Adrenal gland (tissue), 12 donors: ENCODE results near the gene VARS1. TPM values are rescaled to one million over a fixed set of nuclear protein-coding genes. Genes with fewer than 3 reads are reported as not detected.
"Not testable (repeated sequence)": the region's sequence is repeated elsewhere in the genome, so short reads cannot be mapped to it uniquely, and the experiment has no call there.

Experiments
- DNase-seq, 7 donors: peaks; one replicate each; pipeline ENCODE4 v3.0.0-alpha.2; 2019 to 2020
- H3K27ac ChIP-seq, 5 donors: fragments of 200-600 bp; sonication (generic) in 4 of 5; 1 replicate in 3 of 5; 2 replicates in 2 of 5; pipeline versions ENCODE4 v1.5.1 to v1.8.0; 2016 to 2020; ENCODE audit warnings: mild to moderate bottlenecking in 1 of 5
- H3K27me3 ChIP-seq: fragments of 200-600 bp; 2 replicates; pipeline ENCODE4 v1.8.0; 2021
- H3K36me3 ChIP-seq, 2 donors: fragments of 200-600 bp; replicated peaks in 1 of 2; 1 replicate in 1 of 2; 2 replicates in 1 of 2; pipeline versions ENCODE4 v1.5.1 to v1.8.0; 2018 to 2022
- H3K4me1 ChIP-seq, 2 donors: fragments of 200-600 bp; replicated peaks in 1 of 2; 1 replicate in 1 of 2; 2 replicates in 1 of 2; pipeline versions ENCODE4 v1.5.1 to v1.8.0; 2018 to 2021
- H3K4me3 ChIP-seq, 4 donors: fragments of 200-600 bp; sonication (generic) in 3 of 4; one replicate each; pipeline ENCODE4 v1.5.1; 2016 to 2018
- H3K9me3 ChIP-seq, 3 donors: fragments of 200-600 bp; sonication (generic) in 1 of 3; replicated peaks in 1 of 3; 1 replicate in 2 of 3; 2 replicates in 1 of 3; pipeline versions ENCODE4 v1.5.1 to v1.8.0; 2016 to 2021
- CTCF ChIP-seq, 6 experiments: fragments of 450-650 bp in 4 of 6; fragments of 200-600 bp in 2 of 6; sonication (generic) in 1 of 6; IDR thresholded peaks; 1 replicate in 5 of 6; 2 replicates in 1 of 6; pipeline versions ENCODE4 v1.5.1 to v1.8.0; 2016 to 2021; ENCODE audit warnings: antibody characterized with exemption in 6 of 6, mild to moderate bottlenecking in 2 of 6, moderate library complexity in 1 of 6
- POLR2A ChIP-seq, 2 donors: fragments of 450-650 bp; IDR thresholded peaks; one replicate each; pipeline ENCODE4 v1.6.1; 2017; ENCODE audit warnings: antibody characterized with exemption in 2 of 2, mild to moderate bottlenecking in 2 of 2, moderate library complexity in 1 of 2
- WGBS, 4 donors: extraction: QIAGEN DNeasy Blood & Tissue Kit in 2 of 4; methylation state at CpG; one replicate each; pipeline versions ENCODE4 v1.1.5 to v1.1.7; 2013 to 2017; 5-methylcytosine and 5-hydroxymethylcytosine counted together
- intact Hi-C, 2 donors: fragments of 100-400 bp; cut with DNase I; formaldehyde crosslinking; loops; one replicate each; pipeline versions ENCODE4 v1.14.1 to v1.15.0; 2022 to 2023
- polyA plus RNA-seq, 3 donors: library from polyadenylated mRNA; stranded (reverse); fragments of 200-250 nt in 2 of 3; fragments of 350-450 nt in 1 of 3; fragmentation: Illumina TruSeq in 1 of 3; extraction: RNeasy Lipid Tissue Mini Kit (QIAGEN cat#74804) in 1 of 3; gene quantifications; one replicate each; pipeline ENCODE4 v1.2.3, GENCODE V29; 2013 to 2014
- total RNA-seq, 9 donors: library from RNA; depleted of rRNA in 4 of 9; stranded (reverse); fragments of >200 nt in 4 of 9; fragments of 120-200 nt in 1 of 9; fragmentation: NEBNext Ultra II Directional in 1 of 9; extraction: Animal tissue kit (Norgen Biotek cat#: 25700) in 1 of 9; gene quantifications; one replicate each; pipeline versions ENCODE4 v1.1.0 to v1.2.4, GENCODE V29; 2013 to 2023
- donor health status: healthy with polysubstance abuse.
- donor health status: Bipolar disorder and iron deficiency.
- donor health status: DM: yes; HTN: yes; CAD: no.
- donor health status: DM: no; HTN: no; CAD: no.
- donor health status: DM: no; HTN: no; CAD: no.
- donor health status: DM: yes; HTN: yes; CAD: no.

VARS1 gene
- total and polyA plus RNA-seq, 12 donors = 15.0 to 90.8 (median 57.8) TPM

- no peak overlapping the region for H3K4me3 ChIP-seq
- intact Hi-C loops = no loop called here
- no peaks in the 10 kb centered on the region for H3K9me3 ChIP-seq
- TF ChIP-seq POLR2A (IDR thresholded peaks at IDR 0.05) = no peak
- no peak for TF ChIP-seq CTCF (IDR thresholded peaks at IDR 0.05)
- H3K27me3 ChIP-seq = no peaks in the 10 kb centered on the region
- DNase-seq = no peak
- H3K4me1 ChIP-seq = peaks cover 24 to 54% of the 10 kb centered on the region in 2 donors
- H3K36me3 ChIP-seq = no peaks in the 10 kb centered on the region
- peak overlapping the region; percentile 18 to 100 (median 77) for H3K27ac ChIP-seq
Observed at GRCh38 chr6:31819871-31820299, 24.3 kb upstream of the VARS1 start.

GRCh38 chr6:31817929-31818511 lies 22.5 kb upstream of the VARS1 start:
- peak in 2 of 7 donors; percentile 17 to 45 for DNase-seq
- Histone ChIP-seq H3K27ac (peak overlapping the region in 4 of 5 donors; percentile 47 to 100 (median 78)), H3K4me1 (peaks cover 24 to 55% of the 10 kb centered on the region in 2 donors)

GRCh38 chr6:31817133-31817928 lies 21.8 kb upstream of the VARS1 start:
- Histone ChIP-seq H3K27ac (peak overlapping the region in 4 of 5 donors; percentile 47 to 100 (median 78)), H3K4me1 (peaks cover 24 to 48% of the 10 kb centered on the region in 2 donors), H3K4me3 (peak overlapping the region in 2 of 4 donors; percentile 0 to 59)
- peak in 2 of 7 donors; percentile 32 to 55 for DNase-seq
- 29 to 38% (median 33%) methylated on average over 3 to 15 of the region's 37 CpGs for WGBS, 4 donors
- H3K36me3 ChIP-seq, H3K9me3 ChIP-seq, intact Hi-C loops, H3K27me3 ChIP-seq: not testable (repeated sequence)
- peak in 1 of 6 experiments; percentile 17 for TF ChIP-seq CTCF (IDR thresholded peaks at IDR 0.05)

More at GRCh38 chr6:31817929-31818511, 22.5 kb upstream of the VARS1 start:
- H3K9me3 ChIP-seq, H3K27me3 ChIP-seq, H3K36me3 ChIP-seq, intact Hi-C loops: not testable (repeated sequence)
- WGBS, 4 donors = 56 to 67% (median 63%) methylated on average over 8 of the region's 8 CpGs
- peak overlapping the region in 2 of 4 donors; percentile 0 to 59 for H3K4me3 ChIP-seq

- no peaks in the 10 kb centered on the region for H3K9me3 ChIP-seq
- H3K4me1 ChIP-seq = peaks cover 11 to 38% of the 10 kb centered on the region in 2 donors
- 0 to 4% (median 2%) methylated on average over 16 to 56 of the region's 56 CpGs for WGBS, 4 donors
- intact Hi-C loops = no loop called here
- peak within 1 kb of the TSS; percentile 77 to 100 (median 93) for H3K27ac ChIP-seq
- H3K36me3 ChIP-seq = no peaks in the 10 kb centered on the region
- H3K27me3 ChIP-seq = no peaks in the 10 kb centered on the region
- DNase-seq = peak; percentile 94 to 98 (median 96)
- no peak for TF ChIP-seq CTCF (IDR thresholded peaks at IDR 0.05)
- peak; percentile 99 to 100 for TF ChIP-seq POLR2A (IDR thresholded peaks at IDR 0.05)
- peak within 1 kb of the TSS in 2 of 4 donors; percentile 40 to 56 for H3K4me3 ChIP-seq
Observed at GRCh38 chr6:31815025-31815838, 19.7 kb upstream of the VARS1 start, which contains the start of the genes HSPA1A and HSPA1L. Gene HSPA1A, plus strand, starts transcription at chr6:31815543. Its CDS starts 214 bp downstream, at chr6:31815757. Gene HSPA1L, minus strand, starts transcription at chr6:31815283. Its CDS starts 3,311 bp downstream, at chr6:31811972.
